22Rv1 (cell line): Measurements from ENCODE around the gene SLC16A5.

Source experiments
- ZFX ChIP-seq: fragments of 450-650 bp; IDR thresholded peaks from 2 replicates; pipeline ENCODE4 v1.6.1; 2017; ENCODE audit warnings: antibody characterized with exemption, borderline replicate concordance
- TF ChIP-seq, protein P1 (sequence below): fragments of 450-650 bp; IDR thresholded peaks from 2 replicates; pipeline ENCODE4 v1.5.1; 2017; ENCODE audit warnings: mild to moderate bottlenecking

- TF ChIP-seq, protein P1, sequence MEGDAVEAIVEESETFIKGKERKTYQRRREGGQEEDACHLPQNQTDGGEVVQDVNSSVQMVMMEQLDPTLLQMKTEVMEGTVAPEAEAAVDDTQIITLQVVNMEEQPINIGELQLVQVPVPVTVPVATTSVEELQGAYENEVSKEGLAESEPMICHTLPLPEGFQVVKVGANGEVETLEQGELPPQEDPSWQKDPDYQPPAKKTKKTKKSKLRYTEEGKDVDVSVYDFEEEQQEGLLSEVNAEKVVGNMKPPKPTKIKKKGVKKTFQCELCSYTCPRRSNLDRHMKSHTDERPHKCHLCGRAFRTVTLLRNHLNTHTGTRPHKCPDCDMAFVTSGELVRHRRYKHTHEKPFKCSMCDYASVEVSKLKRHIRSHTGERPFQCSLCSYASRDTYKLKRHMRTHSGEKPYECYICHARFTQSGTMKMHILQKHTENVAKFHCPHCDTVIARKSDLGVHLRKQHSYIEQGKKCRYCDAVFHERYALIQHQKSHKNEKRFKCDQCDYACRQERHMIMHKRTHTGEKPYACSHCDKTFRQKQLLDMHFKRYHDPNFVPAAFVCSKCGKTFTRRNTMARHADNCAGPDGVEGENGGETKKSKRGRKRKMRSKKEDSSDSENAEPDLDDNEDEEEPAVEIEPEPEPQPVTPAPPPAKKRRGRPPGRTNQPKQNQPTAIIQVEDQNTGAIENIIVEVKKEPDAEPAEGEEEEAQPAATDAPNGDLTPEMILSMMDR, result no peak
- TF ChIP-seq ZFX, result no peak
Observed at GRCh38 chr17:75099881-75100595, 12.3 kb downstream of the SLC16A5 start.
